GM18526 (cell line): ENCODE measurements around the gene TRABD2B.

ENCODE experiments used
- POLR2A ChIP-seq: IDR thresholded peaks from 3 replicates; pipeline ENCODE4 v1.6.1; 2011; ENCODE audit not compliant: insufficient read length; ENCODE audit errors: extremely low read depth

Gene TRABD2B

DNA sequence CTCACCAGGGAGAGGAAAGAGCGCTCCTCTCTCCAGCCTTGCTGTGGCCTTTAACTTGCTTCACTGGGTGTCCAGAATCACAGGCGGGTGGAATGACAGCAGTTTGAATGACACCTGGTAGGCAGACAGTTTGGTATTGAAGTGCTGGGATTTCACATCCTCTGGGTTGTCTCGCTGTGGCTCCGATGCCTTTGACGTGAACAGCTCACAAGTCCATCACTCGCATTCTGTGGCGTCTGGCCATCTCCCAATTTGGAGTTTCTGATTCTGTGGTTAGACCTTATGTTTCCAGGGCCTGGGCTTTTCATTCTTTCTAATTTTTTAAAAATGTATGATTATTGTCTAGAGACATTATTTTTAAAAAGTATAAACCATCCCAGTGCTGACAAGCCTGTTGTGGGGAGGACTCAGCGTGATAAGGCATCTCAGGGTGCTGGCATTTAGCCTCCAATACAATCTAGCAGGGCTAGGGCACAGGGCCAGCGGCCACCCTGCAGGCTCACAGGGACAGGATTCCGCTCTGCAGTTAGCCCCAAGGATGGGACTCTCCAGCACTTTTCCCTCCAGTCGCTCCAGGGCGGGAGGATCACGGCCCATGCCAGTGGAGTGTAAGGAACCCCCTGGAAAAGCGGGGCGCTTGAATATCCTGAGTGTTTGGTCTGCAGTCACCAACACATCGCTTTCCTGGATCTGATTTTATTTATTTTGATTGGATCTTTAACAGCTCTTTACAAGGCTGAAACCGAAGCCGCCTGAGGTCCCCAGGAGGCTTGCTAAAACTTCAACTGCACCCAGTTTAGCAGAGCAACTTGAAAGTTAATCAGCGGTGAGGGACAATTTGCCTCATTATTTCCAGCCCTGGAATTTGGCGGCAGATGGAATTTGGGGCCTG lies 178.3 kb downstream of the TRABD2B start:
- TF ChIP-seq POLR2A: no peak

DNA sequence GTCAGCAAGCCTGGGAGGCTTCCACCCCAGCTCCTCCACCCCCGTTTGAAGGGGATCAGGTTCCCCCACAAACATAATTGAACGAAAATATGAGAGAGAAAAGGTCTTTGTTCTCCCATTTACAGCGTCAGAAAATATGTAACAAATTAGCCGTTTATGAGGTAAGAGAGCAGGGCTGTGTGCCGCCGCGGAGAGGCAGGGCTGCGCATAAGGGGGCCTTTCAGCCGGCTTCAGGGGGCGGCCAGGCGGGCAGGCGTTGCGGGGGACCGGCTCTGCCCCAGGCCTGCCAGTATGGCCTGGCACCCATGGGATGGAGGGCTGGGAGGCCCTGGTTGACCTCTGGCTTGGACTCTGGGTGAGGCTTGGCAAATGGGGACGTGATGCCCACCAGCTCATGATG lies 179.3 kb downstream of the TRABD2B start:
- no peak for TF ChIP-seq POLR2A

DNA sequence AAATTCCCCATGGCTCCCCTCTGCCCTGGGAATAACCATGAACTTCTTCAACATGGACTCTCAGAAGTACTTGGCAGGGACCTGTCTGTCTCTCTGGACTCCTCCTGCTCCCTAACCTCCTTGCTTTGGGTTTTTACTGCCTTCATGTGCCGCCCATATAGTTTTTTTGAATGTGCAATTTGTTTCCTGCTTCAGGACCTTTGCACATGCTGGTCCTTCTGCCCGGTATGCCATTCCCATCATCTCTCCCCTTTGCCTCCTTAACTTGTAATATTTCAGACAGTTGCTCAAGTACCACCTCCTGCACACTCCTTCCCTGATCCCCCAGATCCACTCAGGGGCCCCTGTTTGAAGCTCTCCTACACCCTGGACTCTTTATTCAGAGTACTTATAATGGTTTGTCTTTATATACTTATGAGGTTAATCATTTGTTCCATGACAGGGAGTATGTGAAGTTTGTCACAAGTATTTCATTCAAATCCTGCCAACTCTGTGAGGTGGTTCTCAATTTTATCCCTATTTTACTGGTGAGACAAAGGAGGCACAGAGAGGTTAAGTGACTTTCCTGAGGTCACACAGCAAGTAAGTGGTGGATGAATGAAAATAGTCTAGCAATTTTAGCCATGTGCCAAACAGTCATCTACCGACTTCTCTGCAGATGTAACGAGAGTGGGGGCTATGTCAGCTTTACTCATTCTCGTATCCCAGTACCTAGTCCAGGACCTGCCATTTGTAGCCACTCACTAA lies 180.7 kb downstream of the TRABD2B start:
- no peak for TF ChIP-seq POLR2A

DNA sequence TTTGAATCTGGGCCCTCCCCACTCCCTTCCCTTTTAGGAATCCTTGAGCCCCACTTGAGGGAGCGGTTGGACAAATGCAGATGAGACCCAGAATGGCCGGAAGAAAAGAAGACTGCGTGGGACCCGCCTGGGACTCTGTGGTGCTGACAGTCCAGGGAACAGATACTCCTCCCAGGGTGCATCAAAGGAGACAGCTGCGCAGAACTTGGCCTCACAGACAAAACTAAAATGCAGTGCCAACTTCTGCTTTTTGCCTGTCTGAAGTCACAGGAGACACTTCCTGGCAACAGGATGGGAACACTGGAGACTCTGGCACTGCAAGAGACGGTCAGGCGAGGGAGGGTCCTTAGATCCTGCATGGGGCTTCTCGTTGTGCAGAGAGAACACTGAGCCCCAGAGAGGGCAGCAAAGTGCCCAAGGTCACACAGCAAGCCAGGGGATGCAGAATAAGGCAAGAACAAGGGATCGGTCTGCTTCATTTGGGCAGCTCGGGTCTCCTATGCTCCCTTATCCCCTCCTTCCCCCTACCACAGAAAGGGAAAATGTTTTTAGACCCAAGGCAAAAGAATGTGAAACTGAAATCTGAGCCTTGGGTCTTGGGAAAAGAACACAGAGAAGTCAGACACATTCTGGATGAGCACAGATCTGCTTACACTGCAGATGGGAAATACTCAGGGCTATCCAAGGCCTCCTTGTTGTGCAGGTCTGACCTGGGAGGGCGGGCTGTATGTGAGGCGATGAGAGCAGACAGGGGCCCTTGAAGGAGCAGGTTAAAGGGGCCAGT lies 182.4 kb downstream of the TRABD2B start:
- TF ChIP-seq POLR2A: no peak

DNA sequence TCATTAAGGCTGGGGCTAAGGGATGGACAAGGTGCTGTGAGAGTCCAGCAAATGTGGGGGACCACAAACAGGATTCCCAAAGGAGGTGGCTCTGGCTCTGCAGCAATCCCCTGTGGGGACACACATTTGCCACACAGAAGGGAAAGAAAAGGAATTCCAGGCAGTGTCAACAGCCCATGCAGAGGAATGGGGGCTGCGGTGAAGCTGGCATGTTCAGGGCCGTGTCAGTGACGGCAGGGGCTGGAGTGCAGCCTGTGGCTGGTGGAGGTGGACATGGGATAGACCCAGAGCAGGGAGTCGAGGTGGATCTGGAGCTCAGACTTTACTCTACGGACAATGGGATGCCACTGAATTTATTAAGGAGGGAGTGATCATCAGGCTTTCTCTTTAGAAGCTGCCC lies 183.2 kb downstream of the TRABD2B start:
- TF ChIP-seq POLR2A: no peak

DNA sequence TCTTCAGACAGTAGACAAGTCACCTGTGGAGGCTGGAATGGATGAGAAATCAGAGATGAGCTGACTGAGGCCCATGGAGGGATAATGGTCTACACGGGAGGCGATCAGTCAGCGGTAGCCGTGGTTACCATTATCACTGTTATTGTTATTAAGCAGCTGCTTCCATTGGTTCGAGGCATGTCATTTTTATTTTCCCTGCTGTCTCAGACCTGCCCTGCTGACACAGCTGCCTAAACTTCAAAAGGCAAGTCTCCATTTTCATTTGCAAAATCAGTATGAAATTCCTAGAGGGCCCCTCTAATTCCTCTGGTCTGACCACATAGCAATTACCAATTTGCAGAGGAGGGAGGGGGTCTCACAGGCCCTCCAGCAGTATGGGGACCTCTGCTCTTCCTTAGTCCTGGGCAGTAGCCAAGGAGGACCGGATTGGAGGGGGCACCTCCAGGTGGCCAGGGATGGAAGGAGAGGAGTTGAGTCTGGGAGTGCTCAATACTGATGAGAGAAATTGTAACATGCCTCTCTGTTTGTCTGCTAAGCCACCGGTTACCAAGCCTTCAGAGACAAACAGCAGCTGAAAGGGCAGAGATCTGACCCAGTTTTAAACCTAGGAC lies 184.2 kb downstream of the TRABD2B start:
- TF ChIP-seq POLR2A: no peak

DNA sequence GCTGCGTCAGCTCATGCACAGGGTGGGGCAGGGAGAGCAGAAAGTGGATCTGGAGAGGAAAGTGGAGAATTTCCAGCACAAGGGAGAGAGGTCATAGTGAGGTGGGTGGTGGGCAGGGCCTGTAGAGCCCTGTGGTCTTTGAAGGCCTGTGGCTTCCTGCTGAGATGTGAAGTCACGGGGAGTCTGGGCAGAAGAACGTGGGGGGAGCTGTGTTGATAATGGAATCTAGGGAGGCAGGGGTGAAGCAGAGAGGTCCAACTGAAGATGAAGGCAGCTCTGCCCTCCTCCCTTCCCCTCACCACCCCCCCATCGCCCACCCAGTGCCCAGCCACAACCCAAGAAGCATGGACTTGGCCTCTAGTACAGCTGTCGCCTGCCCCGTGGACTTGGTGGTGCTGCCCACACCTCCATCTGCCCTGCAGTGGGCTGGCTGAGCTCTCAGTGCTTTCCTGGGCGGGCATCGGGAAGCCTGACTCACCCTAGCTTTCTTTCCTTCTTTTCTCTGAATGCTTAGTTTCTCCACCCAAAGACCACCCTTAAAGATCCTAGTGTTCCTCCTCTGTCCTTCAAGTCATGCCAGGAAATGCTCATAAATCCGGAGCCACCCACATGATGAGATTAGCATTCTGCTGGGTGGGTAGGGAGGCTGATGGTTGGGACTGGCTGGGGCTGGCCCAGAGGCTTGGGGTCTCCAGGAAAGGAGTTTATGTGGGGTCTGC lies 186.1 kb downstream of the TRABD2B start:
- no peak for TF ChIP-seq POLR2A

DNA sequence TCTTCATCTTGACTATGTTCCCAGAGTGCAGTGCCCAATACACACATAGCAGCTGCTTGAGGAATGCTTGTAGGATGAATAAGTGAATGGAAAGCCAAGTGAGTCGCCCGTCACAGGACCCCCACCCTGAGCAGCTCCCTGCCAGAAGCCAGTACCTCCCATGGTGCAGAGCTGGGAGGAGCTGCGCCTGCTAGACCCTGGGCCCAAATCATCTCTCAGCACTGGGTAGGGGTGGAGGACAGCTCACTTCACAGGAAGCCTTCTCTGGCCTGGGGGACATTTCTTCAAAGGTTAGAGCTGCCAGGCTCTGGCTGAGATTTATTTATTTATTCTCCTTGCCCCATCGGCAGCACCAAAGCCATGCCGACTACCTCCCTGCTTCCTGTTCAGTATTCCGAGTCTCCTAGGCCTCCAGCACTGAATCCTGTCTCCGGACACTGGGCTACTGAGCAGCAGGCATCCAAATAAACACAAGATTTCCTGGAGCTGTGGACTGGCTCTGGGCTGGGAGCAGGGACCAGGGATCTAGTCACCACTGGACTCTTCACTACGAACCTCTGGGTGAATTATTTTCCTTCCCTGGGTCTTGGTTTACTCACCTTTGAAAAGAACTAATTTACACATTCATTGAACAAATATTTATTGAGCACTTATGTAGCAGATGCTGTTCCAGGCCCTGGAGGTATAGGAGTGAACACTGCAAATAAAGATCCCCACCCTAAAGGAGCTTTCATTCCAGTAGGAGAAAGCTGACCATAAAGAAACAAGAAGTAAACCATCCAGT lies 187.7 kb downstream of the TRABD2B start:
- TF ChIP-seq POLR2A: no peak

DNA sequence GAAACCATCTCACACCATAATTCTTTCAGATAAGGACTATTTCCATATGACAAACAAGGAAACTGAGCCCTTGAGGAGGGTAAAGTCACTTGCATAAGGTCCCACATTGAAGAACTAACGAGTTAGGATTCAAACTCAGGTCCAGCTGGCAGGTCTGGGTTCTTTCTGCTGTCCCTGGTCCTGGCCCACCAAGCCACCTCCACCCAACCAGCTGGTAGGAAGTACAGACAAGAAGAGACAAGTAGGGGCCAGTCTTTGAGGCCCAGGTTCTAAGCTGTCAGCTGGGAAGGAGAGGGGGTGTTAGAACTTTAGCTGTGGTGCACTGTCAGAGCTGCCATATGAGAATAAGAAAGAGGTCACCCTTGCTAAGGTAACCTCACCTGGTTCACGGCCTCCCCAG lies 188.6 kb downstream of the TRABD2B start:
- TF ChIP-seq POLR2A: no peak

DNA sequence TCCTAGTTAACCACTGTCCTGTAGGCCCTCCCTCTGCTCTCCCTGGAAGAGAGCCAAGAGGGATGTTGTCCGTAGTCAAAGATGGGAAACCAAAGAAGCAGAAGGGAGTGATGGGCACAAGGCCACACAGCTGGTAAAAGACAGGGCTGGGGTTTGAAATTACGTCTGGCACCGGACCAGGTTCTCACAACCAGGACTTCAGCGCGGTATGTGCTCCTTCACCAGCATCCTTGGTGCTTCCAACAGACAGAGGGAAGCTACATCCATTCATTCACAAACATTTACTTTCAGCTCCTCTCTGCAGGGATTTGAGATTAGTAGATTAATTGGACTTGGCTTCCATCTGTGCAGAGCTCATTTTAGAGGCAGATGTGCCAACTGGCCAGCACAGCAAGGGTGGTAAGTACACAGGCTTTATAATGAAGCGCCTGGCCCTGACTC lies 191.2 kb downstream of the TRABD2B start:
- no peak for TF ChIP-seq POLR2A

DNA sequence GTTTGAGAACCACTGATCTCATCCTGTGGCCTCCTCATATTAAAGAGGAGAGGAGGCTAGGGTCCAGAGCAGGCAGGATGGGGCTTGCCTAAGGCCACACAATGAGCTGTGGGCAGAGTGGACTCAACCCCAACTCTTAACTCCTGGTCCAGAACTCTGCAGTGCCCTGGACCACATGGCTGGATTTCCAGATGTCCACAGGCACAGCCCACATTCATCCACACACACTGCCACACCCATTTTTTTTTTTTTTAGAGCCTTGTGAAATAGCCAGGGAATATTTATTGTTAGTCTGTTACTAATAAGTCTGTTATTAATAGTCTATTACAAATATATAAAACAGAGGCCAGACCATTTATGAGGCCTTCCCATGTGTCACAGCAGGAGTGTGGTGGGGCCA lies 192.2 kb downstream of the TRABD2B start:
- TF ChIP-seq POLR2A: no peak

DNA sequence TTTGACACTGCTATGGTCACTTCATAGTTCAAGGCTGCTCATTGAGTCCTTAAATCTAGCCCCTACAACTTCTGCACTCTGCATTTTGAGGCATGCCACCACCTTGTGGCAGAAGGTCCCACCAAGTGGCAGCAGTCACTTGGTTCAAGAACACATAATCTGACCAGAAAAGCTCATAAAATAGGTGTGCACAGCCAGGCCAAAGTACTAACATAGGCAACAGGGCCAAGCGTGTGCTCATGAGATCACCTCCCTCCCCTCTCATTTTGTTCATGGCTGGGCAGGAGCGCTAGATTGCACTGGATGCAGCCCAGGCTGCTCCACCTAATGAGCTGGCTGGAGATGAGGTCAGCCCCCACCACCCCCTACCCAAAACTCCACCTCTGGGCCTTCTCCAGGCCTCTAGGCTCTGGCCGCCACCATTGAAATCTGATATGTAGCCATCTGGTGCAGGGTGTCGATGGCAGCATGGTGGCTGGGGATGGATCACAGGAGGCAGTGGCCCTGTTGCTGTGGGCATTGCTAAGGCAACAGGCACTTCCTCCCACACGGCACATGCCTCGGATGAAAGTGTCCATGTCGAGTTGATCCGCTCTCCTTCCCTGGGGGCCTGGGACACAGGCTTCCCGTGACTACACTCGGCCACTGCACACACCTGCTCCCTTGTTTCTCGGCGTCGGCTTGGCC lies 193.2 kb downstream of the TRABD2B start:
- no peak for TF ChIP-seq POLR2A

DNA sequence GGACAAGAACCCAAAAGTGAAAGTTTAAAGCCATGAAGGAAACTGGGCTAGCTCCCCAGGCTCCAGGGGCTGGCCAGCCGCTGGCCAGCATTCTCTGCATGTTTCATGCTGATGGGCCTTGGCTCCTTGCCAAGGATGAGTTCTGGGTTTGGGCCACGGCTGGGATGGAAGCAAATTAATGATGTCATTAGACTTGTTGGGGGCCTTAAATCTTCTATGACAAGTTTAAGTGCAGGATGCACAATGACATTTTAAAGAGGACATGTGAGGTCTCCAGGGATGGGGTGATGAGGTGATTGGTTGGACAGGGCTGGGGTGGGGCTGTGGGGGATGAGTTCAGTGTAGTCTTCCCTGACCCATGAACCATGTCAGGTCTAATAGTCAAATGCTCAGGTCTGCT lies 199.6 kb downstream of the TRABD2B start:
- no peak for TF ChIP-seq POLR2A
